ENCODE data around the gene GUCY1B1.

GUCY1B1 gene

DNA sequence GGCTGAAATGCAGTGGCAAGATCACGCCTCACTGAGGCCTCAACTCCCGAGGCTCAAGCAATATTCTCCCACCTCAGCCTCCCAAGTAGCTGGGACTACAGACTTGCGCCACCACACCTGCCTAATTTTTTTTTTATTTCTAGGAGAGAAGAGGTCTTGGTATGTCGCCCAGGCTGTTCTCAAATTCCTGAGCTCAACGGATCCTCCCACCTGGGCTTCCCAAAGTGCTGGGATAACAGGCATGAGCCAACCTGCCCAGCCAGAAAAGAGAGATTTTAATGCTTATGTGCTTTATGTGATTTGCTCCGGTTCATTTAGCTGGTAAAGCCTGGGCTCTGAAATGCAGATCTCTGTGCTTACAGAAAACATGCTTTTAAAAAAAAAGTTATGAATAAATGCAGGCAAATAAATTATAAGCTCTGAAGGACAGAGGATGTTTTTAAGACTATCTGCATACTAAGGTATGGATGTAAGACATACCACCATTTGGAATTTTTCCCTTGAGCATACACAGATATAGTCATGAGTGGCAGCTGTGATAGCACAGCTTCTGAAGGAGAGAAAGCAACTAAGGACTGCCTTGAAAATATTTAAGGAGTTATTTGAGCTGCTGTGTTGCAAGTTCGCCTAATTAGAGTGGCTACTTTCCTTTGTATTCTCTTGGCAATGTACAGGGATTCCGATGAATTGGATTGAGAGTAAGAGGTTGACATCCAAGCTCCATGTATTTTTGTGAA lies 13.8 kb downstream of the GUCY1B1 start:
- Histone ChIP-seq H3K9me3 (ENCODE audit: insufficient read depth, low read length) (no peaks in the 10 kb centered on the region), H3K4me1 (ENCODE audit: insufficient read depth, insufficient read length) (no peaks in the 10 kb centered on the region), H3K9ac (ENCODE audit: insufficient read length, low read depth) (no peak overlapping the region), H3K4me3 (ENCODE audit: insufficient read length, low read depth) (no peak overlapping the region), H3K36me3 (ENCODE audit: insufficient read depth, insufficient read length, low read length) (no peaks in the 10 kb centered on the region), H3K27me3 (ENCODE audit: insufficient read depth, insufficient read length) (no peaks in the 10 kb centered on the region)
- TF ChIP-seq SUZ12 (IDR thresholded peaks at IDR 0.05; ENCODE audit: extremely low read depth, insufficient read depth, insufficient read length) (no peak), ZNF274 (IDR thresholded peaks at IDR 0.05; ENCODE audit: low read depth, low read length) (no peak), YY1 (IDR thresholded peaks at IDR 0.05; ENCODE audit: insufficient read depth, insufficient read length) (no peak)
- DNase-seq (ENCODE audit: low read depth, low spot score): no peak

DNA sequence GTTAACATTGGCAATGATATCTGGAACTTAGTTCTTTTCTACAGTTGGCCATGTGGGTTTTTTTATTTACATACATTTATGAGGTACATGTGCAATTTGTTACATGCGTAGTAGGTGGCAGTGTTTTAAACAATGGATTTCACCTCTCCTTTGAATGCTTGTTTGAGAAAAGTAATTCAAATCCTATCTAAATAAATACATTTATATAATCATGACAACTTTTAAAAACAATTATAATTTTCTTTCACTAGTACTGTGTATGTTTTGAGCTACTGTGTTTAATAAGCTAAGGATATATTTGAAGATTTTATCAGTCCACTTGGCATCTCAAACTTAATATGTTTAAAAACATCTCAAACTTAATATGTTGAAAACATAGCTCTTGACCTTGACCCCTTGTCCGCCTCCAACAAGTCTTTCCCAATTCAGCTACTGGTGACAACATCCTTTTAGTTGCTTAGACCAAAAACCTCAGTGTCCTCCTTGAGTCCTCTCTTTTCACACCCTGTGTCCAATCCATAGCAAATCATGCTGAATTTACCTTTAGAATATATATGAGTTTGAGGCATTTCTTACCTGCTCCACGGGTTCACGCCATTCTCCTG lies 14.5 kb downstream of the GUCY1B1 start:
- DNase-seq (ENCODE audit: low read depth, low spot score): no peak
- no peak for TF ChIP-seq SUZ12 (IDR thresholded peaks at IDR 0.05; ENCODE audit: extremely low read depth, insufficient read depth, insufficient read length)
- TF ChIP-seq ZNF274 (IDR thresholded peaks at IDR 0.05; ENCODE audit: low read depth, low read length): no peak
- no peak for TF ChIP-seq YY1 (IDR thresholded peaks at IDR 0.05; ENCODE audit: insufficient read depth, insufficient read length)
- Histone ChIP-seq H3K4me3 (ENCODE audit: insufficient read length, low read depth) (no peak overlapping the region), H3K9ac (ENCODE audit: insufficient read length, low read depth) (no peak overlapping the region), H3K4me1 (ENCODE audit: insufficient read depth, insufficient read length) (no peaks in the 10 kb centered on the region), H3K27me3 (ENCODE audit: insufficient read depth, insufficient read length) (no peaks in the 10 kb centered on the region), H3K36me3 (ENCODE audit: insufficient read depth, insufficient read length, low read length) (no peaks in the 10 kb centered on the region), H3K9me3 (ENCODE audit: insufficient read depth, low read length) (no peaks in the 10 kb centered on the region)

DNA sequence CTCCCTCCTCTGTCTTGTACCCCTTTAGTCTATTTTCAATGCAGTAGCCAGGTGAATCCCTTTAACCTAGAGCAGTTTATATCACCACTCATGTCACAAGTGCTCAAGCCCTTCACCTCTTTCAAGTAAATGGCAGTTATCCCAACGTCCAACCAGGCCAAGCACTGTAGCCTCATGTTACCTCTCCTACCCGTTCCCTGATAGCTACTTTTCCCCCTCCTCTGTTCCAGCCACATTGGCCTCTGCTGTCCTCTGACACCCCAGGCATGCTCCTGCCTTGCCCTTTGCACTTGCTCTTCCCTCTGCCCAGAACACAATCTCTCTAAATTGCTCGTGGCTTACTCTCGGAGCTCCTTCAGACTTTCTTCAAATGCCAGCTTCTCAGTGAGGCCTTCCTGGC lies 15.2 kb downstream of the GUCY1B1 start:
- Histone ChIP-seq H3K4me3 (ENCODE audit: insufficient read length, low read depth) (no peak overlapping the region), H3K4me1 (ENCODE audit: insufficient read depth, insufficient read length) (no peaks in the 10 kb centered on the region), H3K9ac (ENCODE audit: insufficient read length, low read depth) (no peak overlapping the region), H3K27me3 (ENCODE audit: insufficient read depth, insufficient read length) (no peaks in the 10 kb centered on the region), H3K36me3 (ENCODE audit: insufficient read depth, insufficient read length, low read length) (no peaks in the 10 kb centered on the region), H3K9me3 (ENCODE audit: insufficient read depth, low read length) (no peaks in the 10 kb centered on the region)
- no peak for DNase-seq (ENCODE audit: low read depth, low spot score)
- TF ChIP-seq ZNF274 (IDR thresholded peaks at IDR 0.05; ENCODE audit: low read depth, low read length) (no peak), SUZ12 (IDR thresholded peaks at IDR 0.05; ENCODE audit: extremely low read depth, insufficient read depth, insufficient read length) (no peak), YY1 (IDR thresholded peaks at IDR 0.05; ENCODE audit: insufficient read depth, insufficient read length) (no peak)

DNA sequence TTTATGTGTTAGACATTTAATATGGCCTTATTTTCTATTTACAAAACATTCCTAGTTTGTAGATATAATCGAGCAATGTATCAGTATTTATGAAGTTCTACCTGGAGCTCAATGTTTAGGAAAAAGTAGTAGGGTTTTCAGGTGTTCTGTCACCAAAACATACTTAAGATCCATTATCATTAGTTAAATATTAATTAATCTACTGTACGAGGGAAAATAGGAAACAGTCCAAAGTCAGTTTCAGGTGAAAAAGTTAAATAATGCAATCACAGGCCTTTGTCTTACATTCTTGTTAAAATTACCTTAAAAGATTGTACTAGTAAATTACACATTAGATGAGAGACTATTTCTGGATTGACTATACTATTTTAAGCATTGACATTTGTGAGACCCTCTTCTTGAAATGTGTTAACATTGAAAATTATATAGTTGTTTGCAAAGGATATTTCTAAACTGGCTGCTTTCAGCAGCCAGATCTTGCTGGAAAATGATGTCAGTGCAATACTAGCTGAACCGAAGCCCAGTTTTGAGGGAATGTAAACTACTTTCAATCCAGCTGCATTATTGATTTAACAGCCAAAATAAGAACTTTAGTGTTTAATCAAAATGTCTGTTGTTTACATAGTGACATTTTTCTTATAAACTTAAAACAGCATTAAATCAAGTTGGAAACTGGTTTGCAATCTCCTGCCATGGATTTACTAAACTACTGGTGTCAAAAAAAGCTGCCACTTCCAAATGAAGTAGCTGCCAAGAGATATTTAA lies 19.3 kb downstream of the GUCY1B1 start:
- TF ChIP-seq SUZ12 (IDR thresholded peaks at IDR 0.05; ENCODE audit: extremely low read depth, insufficient read depth, insufficient read length): no peak
- TF ChIP-seq ZNF274 (IDR thresholded peaks at IDR 0.05; ENCODE audit: low read depth, low read length): no peak
- no peak for TF ChIP-seq YY1 (IDR thresholded peaks at IDR 0.05; ENCODE audit: insufficient read depth, insufficient read length)
- Histone ChIP-seq H3K9ac (ENCODE audit: insufficient read length, low read depth) (no peak overlapping the region), H3K9me3 (ENCODE audit: insufficient read depth, low read length) (no peaks in the 10 kb centered on the region), H3K36me3 (ENCODE audit: insufficient read depth, insufficient read length, low read length) (no peaks in the 10 kb centered on the region), H3K27me3 (ENCODE audit: insufficient read depth, insufficient read length) (no peaks in the 10 kb centered on the region), H3K4me3 (ENCODE audit: insufficient read length, low read depth) (no peak overlapping the region), H3K4me1 (ENCODE audit: insufficient read depth, insufficient read length) (no peaks in the 10 kb centered on the region)
- DNase-seq (ENCODE audit: low read depth, low spot score): no peak

DNA sequence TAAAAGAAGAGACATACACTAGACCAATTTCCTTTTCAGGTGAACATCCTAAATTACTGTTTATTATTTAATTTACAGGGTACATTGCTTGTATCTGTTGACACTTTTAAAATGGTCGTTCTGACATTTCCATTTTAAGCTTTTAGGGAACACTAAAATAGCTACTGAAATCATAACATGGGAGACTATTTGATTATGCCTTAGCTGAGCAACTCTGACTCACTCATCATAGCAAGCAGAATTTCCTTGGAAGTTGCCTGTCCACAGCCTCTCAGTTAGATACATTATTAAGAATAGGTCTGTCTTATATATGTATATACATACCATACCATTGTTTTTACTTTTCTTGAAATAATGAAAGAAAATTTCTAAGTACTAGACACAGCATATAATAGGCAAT lies 22.0 kb downstream of the GUCY1B1 start:
- DNase-seq (ENCODE audit: low read depth, low spot score): no peak
- no peak for TF ChIP-seq ZNF274 (IDR thresholded peaks at IDR 0.05; ENCODE audit: low read depth, low read length)
- no peak for TF ChIP-seq SUZ12 (IDR thresholded peaks at IDR 0.05; ENCODE audit: extremely low read depth, insufficient read depth, insufficient read length)
- TF ChIP-seq YY1 (IDR thresholded peaks at IDR 0.05; ENCODE audit: insufficient read depth, insufficient read length): no peak
- Histone ChIP-seq H3K9ac (ENCODE audit: insufficient read length, low read depth) (no peak overlapping the region), H3K4me1 (ENCODE audit: insufficient read depth, insufficient read length) (no peaks in the 10 kb centered on the region), H3K9me3 (ENCODE audit: insufficient read depth, low read length) (no peaks in the 10 kb centered on the region), H3K4me3 (ENCODE audit: insufficient read length, low read depth) (no peak overlapping the region), H3K36me3 (ENCODE audit: insufficient read depth, insufficient read length, low read length) (no peaks in the 10 kb centered on the region), H3K27me3 (ENCODE audit: insufficient read depth, insufficient read length) (no peaks in the 10 kb centered on the region)

DNA sequence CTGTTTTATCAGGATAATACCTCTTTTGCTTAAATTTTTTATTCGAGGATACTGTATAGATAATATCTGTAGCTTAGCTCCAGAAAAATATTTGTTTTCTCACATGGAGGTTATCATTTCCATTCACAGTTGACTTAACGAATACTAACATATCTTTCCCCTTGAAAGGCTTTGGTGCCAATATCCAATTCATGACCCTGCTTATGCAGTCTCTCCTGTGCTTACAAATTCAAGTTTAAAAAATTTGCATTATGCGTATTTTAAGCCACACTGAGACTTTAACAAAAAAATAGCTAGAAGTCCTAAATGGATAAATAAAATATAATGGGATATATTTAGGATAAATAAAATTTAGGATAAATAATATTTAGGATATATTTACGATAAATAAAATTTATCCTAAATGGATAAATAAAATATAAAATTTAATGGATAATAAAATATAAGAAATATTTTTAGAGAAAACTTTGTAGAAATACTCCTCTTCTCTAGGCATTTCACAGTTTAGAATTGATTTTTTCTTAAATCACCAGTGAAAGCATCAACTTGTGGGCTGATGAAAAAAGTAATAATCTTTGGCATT lies 22.5 kb downstream of the GUCY1B1 start:
- no peak for TF ChIP-seq YY1 (IDR thresholded peaks at IDR 0.05; ENCODE audit: insufficient read depth, insufficient read length)
- no peak for TF ChIP-seq SUZ12 (IDR thresholded peaks at IDR 0.05; ENCODE audit: extremely low read depth, insufficient read depth, insufficient read length)
- no peak for TF ChIP-seq ZNF274 (IDR thresholded peaks at IDR 0.05; ENCODE audit: low read depth, low read length)
- Histone ChIP-seq H3K27me3 (ENCODE audit: insufficient read depth, insufficient read length) (no peaks in the 10 kb centered on the region), H3K9ac (ENCODE audit: insufficient read length, low read depth) (no peak overlapping the region), H3K36me3 (ENCODE audit: insufficient read depth, insufficient read length, low read length) (no peaks in the 10 kb centered on the region), H3K9me3 (ENCODE audit: insufficient read depth, low read length) (no peaks in the 10 kb centered on the region), H3K4me1 (ENCODE audit: insufficient read depth, insufficient read length) (no peaks in the 10 kb centered on the region), H3K4me3 (ENCODE audit: insufficient read length, low read depth) (no peak overlapping the region)
- no peak for DNase-seq (ENCODE audit: low read depth, low spot score)

DNA sequence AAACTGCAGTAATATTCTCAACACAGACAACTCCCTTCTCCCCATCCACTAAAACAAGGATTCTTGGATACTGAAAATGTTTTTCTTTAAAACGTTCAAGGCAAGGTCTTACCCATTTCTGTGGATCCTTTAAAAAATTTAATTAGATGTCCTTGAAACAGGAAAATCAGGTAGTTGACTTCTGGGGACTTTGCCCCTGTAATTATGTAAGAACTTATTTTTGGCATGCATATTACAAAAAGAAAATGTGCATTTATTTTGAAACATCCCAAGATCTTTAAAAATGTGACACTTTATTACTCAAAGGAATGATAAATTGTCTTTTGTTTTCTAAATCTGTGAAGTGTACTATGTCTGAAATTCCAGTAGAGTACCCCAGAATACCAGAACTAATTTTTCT lies 25.8 kb downstream of the GUCY1B1 start:
- no peak for TF ChIP-seq YY1 (IDR thresholded peaks at IDR 0.05; ENCODE audit: insufficient read depth, insufficient read length)
- no peak for TF ChIP-seq SUZ12 (IDR thresholded peaks at IDR 0.05; ENCODE audit: extremely low read depth, insufficient read depth, insufficient read length)
- no peak for TF ChIP-seq ZNF274 (IDR thresholded peaks at IDR 0.05; ENCODE audit: low read depth, low read length)
- no peak for DNase-seq (ENCODE audit: low read depth, low spot score)
- no peaks in the 10 kb centered on the region for H3K4me1 ChIP-seq (ENCODE audit: insufficient read depth, insufficient read length)

More for the DNA sequence above, 25.8 kb downstream of the GUCY1B1 start:
- Histone ChIP-seq H3K9me3 (ENCODE audit: insufficient read depth, low read length) (no peaks in the 10 kb centered on the region), H3K4me3 (ENCODE audit: insufficient read length, low read depth) (no peak overlapping the region), H3K27me3 (ENCODE audit: insufficient read depth, insufficient read length) (no peaks in the 10 kb centered on the region), H3K9ac (ENCODE audit: insufficient read length, low read depth) (no peak overlapping the region), H3K36me3 (ENCODE audit: insufficient read depth, insufficient read length, low read length) (no peaks in the 10 kb centered on the region)
